Lower lobe of right lung (tissue), 2 donors: ENCODE data around the gene SUSD4. TPM values are rescaled to one million over a fixed set of nuclear protein-coding genes. Genes with fewer than 3 reads are reported as not detected.
A peak's percentile ranks its signal among the peaks of the same experiment; 100 is the strongest.

ENCODE experiments used
- ATAC-seq, 2 donors: fragments of 200-7000 bp; cut with Tn5 transposase; one replicate each; pipeline ENCODE4 v1.9.1; 2020 to 2022; ENCODE audit warnings: mild to moderate bottlenecking in 2 of 2, moderate library complexity in 2 of 2
- DNase-seq: peaks from one replicate; pipeline ENCODE4 v3.0.0-alpha.2; 2020
- H3K27ac ChIP-seq: fragments of 200-600 bp; one replicate; pipeline ENCODE4 v1.8.0; 2022
- H3K27me3 ChIP-seq: fragments of 200-600 bp; one replicate; pipeline ENCODE4 v1.8.0; 2022; ENCODE audit warnings: low read depth
- H3K36me3 ChIP-seq: fragments of 200-600 bp; one replicate; pipeline ENCODE4 v1.8.0; 2022; ENCODE audit warnings: mild to moderate bottlenecking
- H3K4me1 ChIP-seq: fragments of 200-600 bp; one replicate; pipeline ENCODE4 v1.8.0; 2022
- H3K4me3 ChIP-seq: fragments of 200-600 bp; one replicate; pipeline ENCODE4 v1.8.0; 2022; ENCODE audit warnings: mild to moderate bottlenecking
- H3K9me3 ChIP-seq: fragments of 200-600 bp; one replicate; pipeline ENCODE4 v1.8.0; 2022
- intact Hi-C: fragments of 100-400 bp; cut with DNase I; formaldehyde crosslinking; loops from one replicate; pipeline ENCODE4 v1.11.0; 2022
- total RNA-seq: library from RNA; stranded (reverse); fragmentation: NEBNext Ultra II Directional; extraction: Animal tissue kit (Norgen Biotek cat#: 25700); gene quantifications from one replicate; pipeline ENCODE4 v1.2.1, GENCODE V29; 2021
- TF ChIP-seq, protein P1 (sequence below): fragments of 200-600 bp; IDR thresholded peaks from one replicate; pipeline ENCODE4 v1.8.0; 2022; ENCODE audit warnings: antibody characterized with exemption, mild to moderate bottlenecking
- donor health status: DM: no; HTN: yes; CAD: no; lungs with severe emphysema.

The SUSD4 gene
- total RNA-seq, 1 donor from 2014 or later = 3.7 TPM

- Histone ChIP-seq H3K4me3 (no peak overlapping the region), H3K36me3 (no peaks in the 10 kb centered on the region), H3K27ac (no peak overlapping the region), H3K9me3 (no peaks in the 10 kb centered on the region), H3K4me1 (no peaks in the 10 kb centered on the region), H3K27me3 (no peaks in the 10 kb centered on the region)
- intact Hi-C loops = no loop called here
- DNase-seq = no peak
- TF ChIP-seq, protein P1, sequence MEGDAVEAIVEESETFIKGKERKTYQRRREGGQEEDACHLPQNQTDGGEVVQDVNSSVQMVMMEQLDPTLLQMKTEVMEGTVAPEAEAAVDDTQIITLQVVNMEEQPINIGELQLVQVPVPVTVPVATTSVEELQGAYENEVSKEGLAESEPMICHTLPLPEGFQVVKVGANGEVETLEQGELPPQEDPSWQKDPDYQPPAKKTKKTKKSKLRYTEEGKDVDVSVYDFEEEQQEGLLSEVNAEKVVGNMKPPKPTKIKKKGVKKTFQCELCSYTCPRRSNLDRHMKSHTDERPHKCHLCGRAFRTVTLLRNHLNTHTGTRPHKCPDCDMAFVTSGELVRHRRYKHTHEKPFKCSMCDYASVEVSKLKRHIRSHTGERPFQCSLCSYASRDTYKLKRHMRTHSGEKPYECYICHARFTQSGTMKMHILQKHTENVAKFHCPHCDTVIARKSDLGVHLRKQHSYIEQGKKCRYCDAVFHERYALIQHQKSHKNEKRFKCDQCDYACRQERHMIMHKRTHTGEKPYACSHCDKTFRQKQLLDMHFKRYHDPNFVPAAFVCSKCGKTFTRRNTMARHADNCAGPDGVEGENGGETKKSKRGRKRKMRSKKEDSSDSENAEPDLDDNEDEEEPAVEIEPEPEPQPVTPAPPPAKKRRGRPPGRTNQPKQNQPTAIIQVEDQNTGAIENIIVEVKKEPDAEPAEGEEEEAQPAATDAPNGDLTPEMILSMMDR = no peak
- peak in 1 of 2 donors; percentile 26 for ATAC-seq
Observed at GRCh38 chr1:223189903-223190724, 173.9 kb downstream of the SUSD4 start.

DNA sequence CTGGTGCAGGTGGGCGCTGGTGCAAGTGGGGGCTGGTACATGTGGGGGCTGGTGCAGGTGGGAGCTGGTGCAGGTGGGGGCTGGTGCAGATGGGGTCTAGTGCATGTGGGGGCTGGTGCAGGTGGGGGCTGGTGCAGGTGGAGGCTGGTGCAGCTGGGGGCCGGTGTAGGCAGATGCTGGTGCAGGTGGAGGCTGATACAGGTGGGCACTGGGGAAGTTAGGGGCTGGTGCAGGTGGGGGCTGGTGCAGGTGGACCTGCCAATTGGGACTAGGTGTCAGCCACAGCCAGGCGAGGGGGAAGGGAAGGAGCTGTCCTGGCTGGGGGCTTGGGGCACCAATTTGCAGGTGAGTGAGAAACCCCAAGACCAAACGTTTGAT lies 174.5 kb downstream of the SUSD4 start:
- Histone ChIP-seq H3K36me3 (no peaks in the 10 kb centered on the region), H3K27me3 (no peaks in the 10 kb centered on the region), H3K9me3 (no peaks in the 10 kb centered on the region), H3K4me3 (no peak overlapping the region), H3K4me1 (no peaks in the 10 kb centered on the region), H3K27ac (no peak overlapping the region)
- ATAC-seq (no peak), DNase-seq (no peak)
- intact Hi-C loops = no loop called here
- TF ChIP-seq, protein P1 = no peak

DNA sequence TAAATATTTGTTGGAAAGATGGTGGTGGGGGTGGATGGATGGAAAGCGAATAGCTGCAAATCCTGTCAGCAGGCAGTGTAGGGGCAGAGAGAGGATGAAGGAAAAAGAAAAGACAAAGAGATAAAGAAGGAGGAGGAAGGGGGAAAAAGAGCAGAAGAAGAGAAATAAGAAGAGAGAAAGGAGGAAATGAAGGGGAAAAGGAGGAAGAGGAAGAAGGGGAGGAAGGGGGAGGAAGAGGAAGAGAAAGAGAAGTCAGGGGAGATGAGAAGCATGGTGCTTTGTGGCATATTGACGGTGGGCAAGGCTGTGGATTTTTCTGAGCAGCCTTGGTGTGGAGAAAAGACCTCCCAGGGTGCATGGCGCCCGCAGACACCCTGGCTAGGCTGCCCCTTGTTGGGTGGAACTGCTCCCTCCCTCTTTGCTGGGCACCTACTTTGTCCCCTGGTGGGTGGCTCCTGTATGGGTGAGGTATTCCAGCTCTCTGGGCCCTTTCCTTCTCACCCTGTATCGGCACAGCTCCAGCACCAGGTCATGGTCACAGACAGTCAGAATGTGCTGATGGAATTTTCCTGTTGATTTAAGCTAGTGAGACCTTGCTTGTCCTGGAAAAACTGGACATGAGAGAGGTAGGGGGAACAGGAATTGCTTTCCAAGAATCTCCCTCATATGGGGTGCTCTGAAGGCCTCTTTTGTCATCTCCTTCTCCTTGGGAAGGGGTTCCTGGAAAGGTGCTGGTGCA lies 175.2 kb downstream of the SUSD4 start:
- ATAC-seq = no peak
- no peak for DNase-seq
- Histone ChIP-seq H3K4me3 (no peak overlapping the region), H3K27ac (no peak overlapping the region), H3K9me3 (no peaks in the 10 kb centered on the region), H3K36me3 (no peaks in the 10 kb centered on the region), H3K4me1 (no peaks in the 10 kb centered on the region), H3K27me3 (no peaks in the 10 kb centered on the region)
- TF ChIP-seq, protein P1 = no peak
- intact Hi-C loops = no loop called here

DNA sequence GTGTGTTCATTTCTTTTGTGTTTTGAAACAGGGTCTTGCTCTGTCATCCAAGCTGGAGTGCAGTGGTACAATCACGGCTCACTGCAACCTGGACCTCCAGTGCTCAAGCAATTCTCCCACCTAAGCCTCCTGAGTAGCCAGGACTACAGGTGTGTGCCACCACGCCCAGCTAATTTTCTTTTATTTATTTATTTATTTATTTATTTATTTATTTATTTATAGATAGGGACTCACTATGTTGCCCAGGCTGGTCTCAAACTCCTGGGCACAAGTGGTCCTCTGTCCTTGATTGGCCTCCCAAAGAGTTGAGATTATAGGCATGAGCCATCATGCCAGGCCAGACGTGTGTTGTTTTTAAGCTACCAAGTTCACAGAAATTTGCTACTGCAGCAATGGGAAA lies 177.2 kb downstream of the SUSD4 start:
- TF ChIP-seq, protein P1 = no peak
- intact Hi-C loops = no loop called here
- H3K4me3 ChIP-seq = no peak overlapping the region
- H3K4me1 ChIP-seq = peaks cover 4% of the 10 kb centered on the region
- no peaks in the 10 kb centered on the region for H3K36me3 ChIP-seq
- DNase-seq = no peak
- no peak overlapping the region for H3K27ac ChIP-seq
- no peak for ATAC-seq
- H3K9me3 ChIP-seq = no peaks in the 10 kb centered on the region
- H3K27me3 ChIP-seq = no peaks in the 10 kb centered on the region

DNA sequence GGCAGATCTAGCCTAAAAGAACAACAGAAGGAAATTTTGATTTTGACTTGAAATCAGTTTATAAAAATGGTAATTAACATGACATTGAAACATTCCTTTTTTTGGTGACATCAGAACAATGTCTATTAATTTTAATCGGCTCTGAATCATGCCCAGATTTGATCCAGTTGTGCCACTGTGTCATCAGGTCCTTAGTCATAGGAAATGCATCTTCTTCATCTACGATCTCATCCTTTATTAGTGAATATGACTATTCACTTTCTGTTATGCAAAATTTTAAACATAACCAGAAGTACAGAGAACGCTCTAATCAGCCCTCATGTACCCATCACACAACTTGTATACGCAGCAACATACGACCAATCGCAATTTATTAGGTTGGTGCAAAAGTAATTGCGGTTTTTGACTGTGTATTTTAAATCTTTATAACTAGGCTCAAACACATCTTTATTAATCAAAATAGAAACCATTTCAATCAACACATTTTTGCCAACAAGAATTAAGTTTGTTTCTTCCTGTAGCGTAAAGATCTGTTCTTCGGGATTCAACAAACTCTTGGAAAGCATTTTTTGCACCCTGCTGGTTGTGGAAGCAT lies 180.6 kb downstream of the SUSD4 start:
- H3K36me3 ChIP-seq = no peaks in the 10 kb centered on the region
- intact Hi-C loops = no loop called here
- no peak for ATAC-seq
- TF ChIP-seq, protein P1 = no peak
- no peak for DNase-seq
- peaks cover 37% of the 10 kb centered on the region for H3K4me1 ChIP-seq
- H3K27me3 ChIP-seq = no peaks in the 10 kb centered on the region
- no peaks in the 10 kb centered on the region for H3K9me3 ChIP-seq
- no peak overlapping the region for H3K4me3 ChIP-seq
- H3K27ac ChIP-seq = no peak overlapping the region
